DMS153 treated with DMSO at 0.1 percent for 48 hours (cell line): ENCODE measurements around the gene ATOSB.
"Not testable (repeated sequence)": the region's sequence is repeated elsewhere in the genome, so short reads cannot be mapped to it uniquely, and the experiment has no call there.

Source experiments
- DNase-seq: peaks from one replicate; lab custom pipeline; 2025; ENCODE audit not compliant: unreplicated experiment; lab: John Stamatoyannopoulos, UW

The ATOSB gene, protein sequence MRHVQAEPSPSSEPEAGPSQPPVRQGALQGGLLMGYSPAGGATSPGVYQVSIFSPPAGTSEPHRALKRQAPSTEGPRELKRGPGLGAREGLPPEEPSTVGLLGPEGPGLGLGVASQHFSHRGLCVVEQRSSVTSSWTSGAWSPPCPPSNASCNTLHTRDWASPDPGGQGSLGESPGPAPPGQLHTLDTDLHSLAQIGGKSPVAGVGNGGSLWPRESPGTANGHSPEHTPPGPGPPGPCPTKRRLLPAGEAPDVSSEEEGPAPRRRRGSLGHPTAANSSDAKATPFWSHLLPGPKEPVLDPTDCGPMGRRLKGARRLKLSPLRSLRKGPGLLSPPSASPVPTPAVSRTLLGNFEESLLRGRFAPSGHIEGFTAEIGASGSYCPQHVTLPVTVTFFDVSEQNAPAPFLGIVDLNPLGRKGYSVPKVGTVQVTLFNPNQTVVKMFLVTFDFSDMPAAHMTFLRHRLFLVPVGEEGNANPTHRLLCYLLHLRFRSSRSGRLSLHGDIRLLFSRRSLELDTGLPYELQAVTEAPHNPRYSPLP

GRCh38 chr9:35115680-35116538, at the start of gene ATOSB:
Gene ATOSB, minus strand, starts transcription at chr9:35115862. Its CDS starts 7,588 bp downstream, at chr9:35108274.
- peak; percentile 87 for DNase-seq

DNA sequence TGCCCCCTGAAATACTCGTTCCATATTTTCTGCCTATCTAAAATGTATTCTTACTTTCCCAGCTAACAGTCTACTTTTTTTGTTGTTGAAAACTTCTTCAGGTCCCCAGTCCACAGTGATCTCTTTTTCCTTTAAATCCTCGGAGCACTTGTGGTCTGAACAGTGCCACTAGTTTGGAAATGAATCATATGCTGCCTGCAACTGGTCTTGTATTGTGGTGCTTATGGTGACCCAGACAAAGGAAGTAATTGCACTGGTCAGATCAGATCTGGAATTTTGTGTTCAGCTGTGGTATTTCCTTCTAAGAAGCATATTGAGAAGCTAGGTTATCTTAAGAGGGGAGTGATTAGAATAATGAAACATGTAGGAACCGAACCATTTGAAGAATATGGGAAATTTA, 49.0 kb upstream of the ATOSB start:
- no peak for DNase-seq

- no peak for DNase-seq
Observed at GRCh38 chr9:35163413-35163812, 47.8 kb upstream of the ATOSB start.

- DNase-seq, result no peak
Observed at GRCh38 chr9:35162605-35163315, 47.1 kb upstream of the ATOSB start.

GRCh38 chr9:35161713-35162604, 46.3 kb upstream of the ATOSB start, which contains the start of gene UNC13B:
Gene UNC13B, plus strand, starts transcription at chr9:35162009. Its CDS starts 275 bp downstream, at chr9:35162284.
- DNase-seq, result peak; percentile 77

DNA sequence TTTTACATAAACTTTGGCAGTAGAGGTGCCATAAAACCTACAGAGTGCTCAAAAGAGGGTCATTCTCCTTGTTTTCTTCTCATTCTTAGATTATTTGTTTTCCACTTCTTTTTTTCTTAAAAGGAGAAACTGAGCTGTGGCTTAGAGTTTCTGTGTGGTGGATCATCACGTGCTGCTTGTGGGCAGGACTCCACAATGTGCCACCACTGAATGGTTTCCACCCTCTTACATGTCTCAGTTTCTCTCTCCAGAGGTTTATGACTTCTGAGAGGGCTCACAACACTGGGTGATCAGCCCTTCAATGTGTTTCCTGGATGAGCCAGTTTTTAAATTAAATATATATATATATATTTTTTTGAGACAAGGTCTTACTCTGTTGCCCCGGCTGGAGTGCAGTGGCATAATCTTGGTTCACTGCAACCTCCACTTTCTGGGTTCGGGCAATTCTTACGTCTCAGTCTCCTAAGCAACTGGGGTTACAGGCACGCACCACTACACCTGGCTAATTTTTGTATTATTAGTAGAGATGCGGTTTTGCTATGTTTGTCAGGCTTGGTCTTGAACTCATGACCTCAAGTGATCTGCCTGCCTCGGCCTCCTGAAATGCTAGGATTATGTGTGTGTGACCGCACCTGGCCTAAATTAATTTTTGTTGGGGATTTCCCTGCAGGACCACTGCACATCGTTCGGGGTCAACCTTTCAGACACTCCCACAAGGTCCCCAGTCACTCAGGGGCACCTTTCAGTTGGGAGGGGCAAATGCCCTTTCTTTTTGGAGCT, 43.0 kb upstream of the ATOSB start:
- DNase-seq, result no peak

DNA sequence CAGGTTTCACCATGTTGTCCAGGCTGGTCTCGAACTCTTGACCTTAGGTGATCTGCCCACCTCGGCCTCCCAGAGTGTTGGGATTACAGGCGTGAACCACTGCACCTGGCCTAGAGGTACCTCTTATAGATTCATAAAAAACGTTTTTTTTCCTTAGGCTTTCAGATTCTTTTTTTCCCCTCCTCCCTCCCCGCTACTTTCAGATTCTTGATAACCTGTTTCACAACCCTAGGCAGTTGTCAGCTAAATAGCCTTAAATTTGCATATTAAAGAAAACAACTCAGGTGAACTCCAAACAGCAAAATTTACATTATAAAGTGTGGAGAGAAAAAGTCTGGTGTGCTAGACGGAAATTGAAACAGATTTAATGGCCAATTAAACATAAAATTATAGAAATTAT, 42.2 kb upstream of the ATOSB start:
- DNase-seq, result not testable (repeated sequence)

DNA sequence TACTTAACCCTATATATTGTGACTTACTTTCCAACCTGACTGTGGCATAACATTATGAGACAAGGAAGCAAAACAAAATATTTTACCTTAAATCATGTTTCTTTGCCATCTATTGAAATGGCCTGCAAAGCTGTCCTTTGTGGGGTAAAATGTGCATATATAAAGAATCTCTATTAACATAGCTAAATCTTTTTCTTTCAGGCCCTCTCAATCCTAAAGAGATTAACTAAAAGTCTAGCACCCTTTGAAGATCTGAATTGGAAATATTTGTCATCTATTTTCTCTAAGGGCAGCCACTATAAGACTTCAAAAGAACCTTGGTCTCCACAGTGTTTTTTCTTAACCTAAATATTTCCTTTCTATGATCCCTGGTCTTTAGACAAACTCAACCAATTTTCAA, 41.1 kb upstream of the ATOSB start:
- no peak for DNase-seq

- no peak for DNase-seq
Observed at GRCh38 chr9:35152926-35153325, 37.3 kb upstream of the ATOSB start.

- DNase-seq, result not testable (repeated sequence)
Observed at GRCh38 chr9:35147941-35148563, 32.4 kb upstream of the ATOSB start.

DNA sequence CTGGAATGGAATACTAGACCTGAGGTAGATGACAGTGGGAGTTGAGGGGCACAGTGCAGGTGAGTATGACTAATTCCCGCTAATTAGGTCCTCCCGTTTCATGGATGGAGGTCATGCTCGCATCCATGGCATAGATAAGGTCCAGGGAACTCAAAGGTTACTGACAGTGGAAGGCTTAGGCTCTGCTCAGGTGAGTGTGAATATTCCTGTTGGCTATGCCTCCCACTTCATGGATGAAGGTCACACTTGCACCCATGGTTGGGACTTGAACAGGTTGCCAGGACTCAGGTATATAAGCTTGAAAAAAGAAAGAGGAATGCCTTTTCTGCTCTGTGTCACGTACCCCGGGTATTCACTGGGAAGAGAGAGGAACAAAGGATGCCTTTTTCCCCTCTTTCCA, 26.4 kb upstream of the ATOSB start:
- no peak for DNase-seq

DNA sequence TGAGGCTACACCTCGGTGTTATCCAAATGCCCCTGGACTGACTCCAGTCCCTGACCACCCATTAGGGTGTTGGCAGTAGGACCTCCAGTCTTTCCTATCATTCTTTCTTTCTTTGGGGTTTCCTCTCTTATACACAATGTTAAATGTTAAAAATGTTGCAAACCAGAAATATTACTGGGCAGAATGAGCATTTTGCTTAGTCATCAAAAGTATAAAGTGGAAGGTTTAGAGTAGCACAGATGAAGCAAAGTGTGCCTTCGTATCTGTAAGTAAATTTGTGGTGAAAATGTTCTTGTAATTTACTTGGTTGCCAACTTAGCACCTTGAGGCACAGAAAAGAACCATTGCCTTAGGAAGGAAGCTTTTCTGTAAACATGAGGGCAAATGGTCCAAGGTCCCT, 24.4 kb upstream of the ATOSB start:
- DNase-seq, result no peak

DNA sequence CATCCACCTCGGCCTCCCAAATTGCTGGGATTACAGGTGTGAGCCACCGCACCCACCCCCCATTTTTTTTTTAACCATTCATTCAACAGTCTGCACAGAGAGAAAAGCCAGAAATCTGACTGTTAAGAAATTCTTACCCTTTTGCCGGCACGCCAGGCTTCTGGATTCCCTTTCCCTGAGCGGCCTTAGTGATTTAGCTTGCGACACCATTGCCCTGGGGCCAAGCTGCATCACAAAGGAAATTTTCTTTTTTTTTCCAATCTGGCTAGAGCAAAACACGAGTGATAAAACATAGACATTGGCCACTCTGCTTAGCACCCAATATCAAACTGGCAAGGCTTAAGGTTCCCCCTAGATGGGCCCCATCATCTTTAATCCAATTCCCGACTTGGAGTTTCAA, 21.2 kb upstream of the ATOSB start:
- no peak for DNase-seq

DNA sequence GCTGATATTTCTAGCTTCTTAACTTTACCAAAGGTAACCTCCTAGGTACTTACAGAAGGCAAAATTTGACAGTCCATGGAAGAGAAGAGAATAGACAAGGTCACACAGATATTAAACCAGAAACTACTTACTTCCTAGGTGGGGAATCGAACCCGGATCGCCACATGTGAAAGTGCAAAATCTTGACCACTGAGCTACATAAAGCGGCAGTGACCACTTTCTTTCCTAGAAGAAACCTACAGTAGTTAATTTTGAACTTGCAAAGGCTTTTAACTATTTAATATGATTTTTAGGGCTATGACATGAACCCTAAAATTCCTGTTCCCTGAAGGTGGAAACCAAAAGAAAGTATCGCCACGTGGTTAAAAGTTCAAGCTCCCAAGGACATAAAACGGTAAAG, 20.3 kb upstream of the ATOSB start:
- no peak for DNase-seq

- DNase-seq, result no peak
Observed at GRCh38 chr9:35134920-35135319, 19.3 kb upstream of the ATOSB start.

- DNase-seq, result peak; percentile 82
Observed at GRCh38 chr9:35116898-35117551, 1.4 kb upstream of the ATOSB start.

DNA sequence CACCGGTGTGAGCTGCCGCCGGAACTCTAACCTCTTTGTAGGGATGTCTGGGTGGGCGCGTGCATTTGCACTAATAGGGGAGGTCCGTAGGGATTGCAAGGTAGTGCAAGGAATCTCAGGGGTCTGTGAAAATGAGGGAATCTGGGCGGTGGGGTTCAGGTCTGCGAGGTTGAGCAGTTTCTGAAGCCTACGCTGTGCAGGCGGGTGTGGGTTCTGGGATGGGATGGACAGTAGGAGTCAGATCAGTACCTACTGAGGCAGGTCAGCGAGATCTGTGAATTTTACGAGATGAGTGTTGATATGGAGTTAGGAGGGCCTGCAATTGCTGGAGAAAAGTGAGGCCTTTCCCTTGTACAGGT, 856 bp upstream of the ATOSB start:
- DNase-seq, result no peak

- no peak for DNase-seq
Observed at GRCh38 chr9:35114840-35115628, 628 bp downstream of the ATOSB start.
